ENCODE measurements around the gene TEAD1.

Gene TEAD1

DNA sequence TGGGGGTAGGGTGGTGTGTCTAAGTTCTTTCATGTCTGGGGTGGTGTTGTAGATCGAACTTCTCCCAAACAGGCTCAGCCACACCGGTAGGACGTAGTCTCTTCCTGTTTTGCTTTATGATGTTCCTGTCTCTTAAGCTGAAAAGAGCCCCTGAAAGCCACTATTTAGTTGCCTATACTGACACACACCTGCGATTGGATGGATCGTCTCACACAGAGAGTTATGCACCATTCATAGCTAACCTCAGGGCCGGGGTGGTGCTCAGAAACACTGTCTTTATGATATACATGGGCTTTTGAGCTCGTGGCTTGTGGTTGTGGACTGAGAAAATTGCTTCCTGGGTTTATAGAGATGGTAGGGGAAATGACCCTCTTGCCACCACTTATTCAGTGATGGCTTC lies 137.6 kb downstream of the TEAD1 start:
- no peak overlapping the region for H3K4me3 ChIP-seq (ENCODE audit: low read depth, low read length)
- TF ChIP-seq CTCF (IDR thresholded peaks at IDR 0.05; ENCODE audit: low read depth, low read length, missing control alignments), result no peak
- DNase-seq (ENCODE audit: low read depth), result no peak
- in situ Hi-C loops (cut with HindIII; ENCODE audit: low sequenced_read_pairs), result no loop called here

GRCh38 chr11:12812849-12813248 lies 138.6 kb downstream of the TEAD1 start:
- no peak overlapping the region for H3K4me3 ChIP-seq (ENCODE audit: low read depth, low read length)
- TF ChIP-seq CTCF (IDR thresholded peaks at IDR 0.05; ENCODE audit: low read depth, low read length, missing control alignments), result no peak
- in situ Hi-C loops (cut with HindIII; ENCODE audit: low sequenced_read_pairs), result no loop called here
- DNase-seq (ENCODE audit: low read depth), result no peak

- no peak for DNase-seq (ENCODE audit: low read depth)
- H3K4me3 ChIP-seq (ENCODE audit: low read depth, low read length), result no peak overlapping the region
- TF ChIP-seq CTCF (IDR thresholded peaks at IDR 0.05; ENCODE audit: low read depth, low read length, missing control alignments), result no peak
- in situ Hi-C loops (cut with HindIII; ENCODE audit: low sequenced_read_pairs), result no loop called here
Observed at GRCh38 chr11:12813371-12814225, 139.4 kb downstream of the TEAD1 start.

- in situ Hi-C loops (cut with HindIII; ENCODE audit: low sequenced_read_pairs), result no loop called here
- TF ChIP-seq CTCF (IDR thresholded peaks at IDR 0.05; ENCODE audit: low read depth, low read length, missing control alignments), result no peak
- no peak for DNase-seq (ENCODE audit: low read depth)
- no peak overlapping the region for H3K4me3 ChIP-seq (ENCODE audit: low read depth, low read length)
Observed at GRCh38 chr11:12815129-12815480, 140.9 kb downstream of the TEAD1 start.

DNA sequence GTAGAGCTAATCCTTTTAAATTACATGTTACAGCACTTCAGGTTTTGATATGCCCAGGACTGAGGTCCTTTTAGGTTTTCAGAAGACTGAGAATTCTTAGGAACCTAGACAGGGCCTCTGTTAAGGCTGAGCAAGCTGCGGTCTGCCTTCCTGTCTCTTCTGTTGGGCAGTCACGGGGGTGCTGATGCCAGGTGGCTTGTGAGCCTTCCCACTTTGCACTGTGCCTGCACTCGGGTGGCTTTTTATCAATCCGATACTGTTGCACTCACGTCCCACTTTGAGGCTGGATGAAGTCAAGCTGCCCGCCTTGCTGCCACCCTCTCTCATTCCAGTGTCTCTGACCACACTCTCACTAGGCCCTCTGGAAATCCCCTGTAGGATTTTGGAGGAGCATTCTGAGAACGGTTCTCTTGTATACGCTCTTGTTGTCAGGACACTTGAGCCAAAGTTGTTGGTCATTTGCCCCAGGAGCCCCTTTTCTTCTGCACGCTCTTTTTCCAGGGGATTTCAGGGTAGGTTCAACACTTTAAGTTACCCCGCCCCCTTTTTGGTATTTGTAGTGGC lies 141.8 kb downstream of the TEAD1 start:
- no peak for TF ChIP-seq CTCF (IDR thresholded peaks at IDR 0.05; ENCODE audit: low read depth, low read length, missing control alignments)
- in situ Hi-C loops (cut with HindIII; ENCODE audit: low sequenced_read_pairs), result no loop called here
- no peak overlapping the region for H3K4me3 ChIP-seq (ENCODE audit: low read depth, low read length)
- no peak for DNase-seq (ENCODE audit: low read depth)

- in situ Hi-C loops (cut with HindIII; ENCODE audit: low sequenced_read_pairs), result no loop called here
- DNase-seq (ENCODE audit: low read depth), result no peak
- no peak overlapping the region for H3K4me3 ChIP-seq (ENCODE audit: low read depth, low read length)
- no peak for TF ChIP-seq CTCF (IDR thresholded peaks at IDR 0.05; ENCODE audit: low read depth, low read length, missing control alignments)
Observed at GRCh38 chr11:12817681-12818332, 143.6 kb downstream of the TEAD1 start.

Measured in astrocyte of the cerebellum (primary cell).